ENCODE measurements around the gene COTL1. TPM values are rescaled to one million over a fixed set of nuclear protein-coding genes. Genes with fewer than 3 reads are reported as not detected.

Gene COTL1
- total RNA-seq, 4 donors from 2014 or later = 29.9 to 84.9 (median 52.6) TPM

DNA sequence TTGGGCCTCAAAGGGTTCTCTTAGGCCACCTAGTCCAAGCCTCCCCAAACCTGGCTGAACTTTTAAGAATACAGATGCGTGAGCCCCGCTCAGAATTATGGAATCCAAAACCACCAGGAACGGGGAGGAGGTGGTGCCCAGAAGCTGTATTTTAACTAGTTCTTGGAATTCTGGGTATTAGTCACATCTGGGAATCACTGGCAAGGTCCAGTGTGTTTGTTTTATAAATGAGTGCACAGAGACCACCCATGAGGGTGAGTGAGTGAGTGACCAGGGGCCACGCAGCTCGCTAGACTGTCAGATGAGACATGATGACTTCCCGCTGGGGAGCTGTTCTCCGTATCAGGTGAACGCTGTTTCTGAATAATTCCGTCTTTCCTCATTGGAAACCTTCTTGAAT is 44.6 kb upstream of the COTL1 start:
- Histone ChIP-seq H3K36me3 (peaks cover 0 to 92% (median 32%) of the 10 kb centered on the region in 3 donors), H3K4me1 (peaks cover 0 to 13% (median 6%) of the 10 kb centered on the region in 4 donors), H3K4me3 (no peak overlapping the region), H3K27me3 (no peaks in the 10 kb centered on the region), H3K27ac (no peak overlapping the region), H3K9me3 (no peaks in the 10 kb centered on the region)
- DNase-seq (ENCODE audit: low spot score in 2 of 2) = no peak
- TF ChIP-seq POLR2A (IDR thresholded peaks at IDR 0.05) = no peak
- TF ChIP-seq, protein P1, sequence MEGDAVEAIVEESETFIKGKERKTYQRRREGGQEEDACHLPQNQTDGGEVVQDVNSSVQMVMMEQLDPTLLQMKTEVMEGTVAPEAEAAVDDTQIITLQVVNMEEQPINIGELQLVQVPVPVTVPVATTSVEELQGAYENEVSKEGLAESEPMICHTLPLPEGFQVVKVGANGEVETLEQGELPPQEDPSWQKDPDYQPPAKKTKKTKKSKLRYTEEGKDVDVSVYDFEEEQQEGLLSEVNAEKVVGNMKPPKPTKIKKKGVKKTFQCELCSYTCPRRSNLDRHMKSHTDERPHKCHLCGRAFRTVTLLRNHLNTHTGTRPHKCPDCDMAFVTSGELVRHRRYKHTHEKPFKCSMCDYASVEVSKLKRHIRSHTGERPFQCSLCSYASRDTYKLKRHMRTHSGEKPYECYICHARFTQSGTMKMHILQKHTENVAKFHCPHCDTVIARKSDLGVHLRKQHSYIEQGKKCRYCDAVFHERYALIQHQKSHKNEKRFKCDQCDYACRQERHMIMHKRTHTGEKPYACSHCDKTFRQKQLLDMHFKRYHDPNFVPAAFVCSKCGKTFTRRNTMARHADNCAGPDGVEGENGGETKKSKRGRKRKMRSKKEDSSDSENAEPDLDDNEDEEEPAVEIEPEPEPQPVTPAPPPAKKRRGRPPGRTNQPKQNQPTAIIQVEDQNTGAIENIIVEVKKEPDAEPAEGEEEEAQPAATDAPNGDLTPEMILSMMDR (IDR thresholded peaks at IDR 0.05) = no peak
- TF ChIP-seq EP300 (IDR thresholded peaks at IDR 0.05) = no peak
- WGBS, 2 donors = 91% methylated on average over 9 of the region's 9 CpGs

DNA sequence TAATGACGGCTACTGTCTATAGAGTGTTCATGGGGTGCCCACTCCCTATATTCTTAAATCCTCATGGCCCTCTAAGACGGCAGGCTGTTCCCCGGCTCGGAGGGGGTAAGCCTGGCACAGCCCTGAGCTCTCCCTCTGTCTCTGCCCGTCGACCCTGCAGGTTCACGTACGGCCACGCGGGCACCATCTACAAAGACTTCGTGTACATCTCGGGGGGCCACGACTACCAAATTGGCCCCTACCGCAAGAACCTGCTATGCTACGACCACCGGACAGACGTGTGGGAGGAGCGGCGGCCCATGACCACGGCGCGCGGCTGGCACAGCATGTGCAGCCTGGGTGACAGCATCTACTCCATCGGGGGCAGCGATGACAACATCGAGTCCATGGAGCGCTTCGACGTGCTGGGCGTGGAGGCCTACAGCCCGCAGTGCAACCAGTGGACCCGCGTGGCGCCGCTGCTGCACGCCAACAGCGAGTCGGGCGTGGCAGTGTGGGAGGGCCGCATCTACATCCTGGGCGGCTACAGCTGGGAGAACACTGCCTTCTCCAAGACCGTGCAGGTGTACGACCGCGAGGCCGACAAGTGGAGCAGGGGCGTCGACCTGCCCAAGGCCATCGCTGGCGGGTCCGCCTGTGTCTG is 43.7 kb upstream of the COTL1 start:
- peaks cover 0 to 98% (median 40%) of the 10 kb centered on the region in 3 donors for H3K36me3 ChIP-seq
- no peak overlapping the region for H3K4me3 ChIP-seq
- no peak overlapping the region for H3K27ac ChIP-seq
- no peaks in the 10 kb centered on the region for H3K9me3 ChIP-seq
- no peak for DNase-seq (ENCODE audit: low spot score in 2 of 2)
- 95% methylated on average over 35 to 44 of the region's 51 CpGs for WGBS, 2 donors
- TF ChIP-seq POLR2A (IDR thresholded peaks at IDR 0.05) = no peak
- no peak for TF ChIP-seq EP300 (IDR thresholded peaks at IDR 0.05)
- TF ChIP-seq, protein P1 (IDR thresholded peaks at IDR 0.05) = no peak
- H3K27me3 ChIP-seq = no peaks in the 10 kb centered on the region
- H3K4me1 ChIP-seq = peaks cover 0 to 13% (median 6%) of the 10 kb centered on the region in 4 donors

DNA sequence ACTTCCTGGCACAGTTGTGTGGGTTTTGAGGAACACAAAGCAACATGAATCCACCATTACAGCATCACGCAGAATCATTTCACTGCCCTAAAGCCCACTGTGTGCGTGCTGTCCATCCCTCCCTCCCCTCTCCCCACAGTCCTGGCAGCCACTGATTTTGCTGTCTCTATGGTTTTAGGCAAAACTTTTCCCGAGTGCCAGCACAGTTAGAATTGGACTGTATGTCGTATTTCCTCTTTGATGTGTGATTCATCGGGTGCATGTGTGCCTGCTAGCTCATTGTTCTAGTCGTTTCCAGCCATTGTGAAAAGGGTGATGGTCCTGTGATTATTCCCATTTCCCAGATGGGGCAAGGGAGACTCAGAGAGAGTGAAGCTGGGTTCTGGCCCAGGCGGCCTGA is 43.1 kb upstream of the COTL1 start:
- TF ChIP-seq EP300 (IDR thresholded peaks at IDR 0.05) = no peak
- TF ChIP-seq, protein P1 (IDR thresholded peaks at IDR 0.05) = no peak
- TF ChIP-seq POLR2A (IDR thresholded peaks at IDR 0.05) = no peak
- H3K4me1 ChIP-seq = peaks cover 0 to 13% (median 6%) of the 10 kb centered on the region in 4 donors
- no peaks in the 10 kb centered on the region for H3K9me3 ChIP-seq
- H3K27me3 ChIP-seq = no peaks in the 10 kb centered on the region
- WGBS, 2 donors = 75 to 82% methylated on average over 7 of the region's 7 CpGs
- H3K36me3 ChIP-seq = peaks cover 0 to 98% (median 40%) of the 10 kb centered on the region in 3 donors
- H3K4me3 ChIP-seq = no peak overlapping the region
- no peak for DNase-seq (ENCODE audit: low spot score in 2 of 2)
- H3K27ac ChIP-seq = no peak overlapping the region

DNA sequence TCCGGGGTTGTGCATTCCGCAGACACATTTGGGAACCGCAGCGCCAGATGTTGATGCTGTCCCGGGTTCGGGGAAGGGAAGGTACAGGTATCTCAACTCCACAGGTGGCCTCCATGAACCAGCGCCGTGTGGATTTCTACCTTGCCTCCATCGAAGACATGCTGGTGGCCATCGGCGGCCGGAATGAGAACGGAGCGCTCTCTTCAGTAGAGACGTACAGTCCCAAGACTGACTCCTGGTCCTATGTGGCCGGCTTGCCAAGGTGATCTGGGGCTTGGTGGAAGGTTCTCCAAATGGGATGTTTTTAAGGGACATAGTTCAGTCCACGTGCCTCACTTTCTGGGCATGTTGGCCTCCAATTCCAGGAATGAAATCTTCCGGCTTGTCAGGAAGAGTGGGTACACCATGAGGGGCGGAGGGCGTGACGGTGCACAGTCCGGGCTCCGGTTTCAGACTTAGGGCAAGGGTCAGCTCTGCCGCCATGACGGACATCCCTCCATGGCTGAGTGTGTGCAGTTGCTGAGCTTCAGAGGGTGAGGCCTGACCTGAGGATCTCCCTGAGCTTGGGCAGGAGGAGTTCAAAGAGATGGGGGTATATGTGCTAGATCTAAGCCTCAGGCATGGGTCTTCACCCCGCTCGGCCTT is 41.9 kb upstream of the COTL1 start:
- no peak for DNase-seq (ENCODE audit: low spot score in 2 of 2)
- H3K27me3 ChIP-seq = no peaks in the 10 kb centered on the region
- H3K27ac ChIP-seq = no peak overlapping the region
- no peaks in the 10 kb centered on the region for H3K9me3 ChIP-seq
- peaks cover 0 to 94% (median 40%) of the 10 kb centered on the region in 3 donors for H3K36me3 ChIP-seq
- TF ChIP-seq, protein P1 (IDR thresholded peaks at IDR 0.05) = no peak
- TF ChIP-seq EP300 (IDR thresholded peaks at IDR 0.05) (no peak), POLR2A (IDR thresholded peaks at IDR 0.05) (no peak)
- no peak overlapping the region for H3K4me3 ChIP-seq
- WGBS, 2 donors = 91 to 96% methylated on average over 23 to 27 of the region's 27 CpGs
- peaks cover 0 to 13% (median 6%) of the 10 kb centered on the region in 4 donors for H3K4me1 ChIP-seq

DNA sequence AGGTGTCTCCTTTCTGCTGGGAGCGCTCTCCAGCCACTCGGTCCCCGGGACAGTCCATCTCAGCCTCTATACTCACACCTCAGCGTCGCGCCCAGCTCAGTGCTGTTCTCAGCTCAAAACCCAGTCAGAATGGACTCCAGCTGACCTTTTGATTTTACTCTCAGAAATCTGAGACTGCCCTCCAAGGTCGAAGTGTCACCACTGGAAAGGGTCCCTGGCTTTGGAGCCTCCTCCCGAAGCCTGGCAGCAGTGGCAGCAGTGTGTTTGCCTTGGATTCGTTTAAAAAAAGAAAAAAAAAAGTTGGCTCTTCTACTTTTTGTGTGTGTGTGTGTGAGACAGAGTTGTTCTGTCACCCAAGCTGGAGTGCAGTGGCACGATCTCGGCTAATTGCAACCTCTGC is 40.8 kb upstream of the COTL1 start:
- no peak for TF ChIP-seq POLR2A (IDR thresholded peaks at IDR 0.05)
- TF ChIP-seq EP300 (IDR thresholded peaks at IDR 0.05) = no peak
- TF ChIP-seq, protein P1 (IDR thresholded peaks at IDR 0.05) = no peak
- Histone ChIP-seq H3K4me3 (no peak overlapping the region), H3K4me1 (peaks cover 0 to 11% (median 4%) of the 10 kb centered on the region in 4 donors), H3K9me3 (no peaks in the 10 kb centered on the region), H3K36me3 (peaks cover 0 to 95% (median 40%) of the 10 kb centered on the region in 3 donors), H3K27me3 (no peaks in the 10 kb centered on the region), H3K27ac (no peak overlapping the region)
- no peak for DNase-seq (ENCODE audit: low spot score in 2 of 2)
- 64 to 69% methylated on average over 11 of the region's 11 CpGs for WGBS, 2 donors
